Caco-2 (cell line): Measurements from ENCODE around the gene HTR4. TPM values are rescaled to one million over a fixed set of nuclear protein-coding genes. Genes with fewer than 3 reads are reported as not detected.

Source experiments
- BruUV-seq: library from RNA; stranded (reverse); fragments of 400-500 nt; replicated peaks from 2 replicates; lab custom pipeline; 2021; lab: Mats Ljungman, UMichigan
- CTCF ChIA-PET: fragments of 300-600 bp; sonication (Branson Sonifier 250); formaldehyde crosslinking; loops from one replicate; lab custom pipeline; 2022; ENCODE audit warnings: antibody characterized with exemption; lab: Charles Lee
- POLR2A ChIA-PET: fragments of 300-600 bp; sonication (Branson Sonifier 250); formaldehyde crosslinking; loops from one replicate; lab custom pipeline; 2022; ENCODE audit warnings: antibody characterized with exemption; lab: Charles Lee
- DNase-seq, 2 experiments: peaks; one replicate each; pipeline versions ENCODE4 v3.0.0 to v3.0.0-alpha.2; 2020 to 2022
- H3K27me3 ChIP-seq: replicated peaks from 2 replicates; pipeline ENCODE4 v1.6.0; 2011; ENCODE audit warnings: low read length; ENCODE audit not compliant: control insufficient read depth, insufficient read depth
- H3K36me3 ChIP-seq: 2 replicates; pipeline ENCODE4 v1.5.1; 2011; ENCODE audit warnings: low read length; ENCODE audit not compliant: control insufficient read depth, insufficient read depth
- H3K4me1 ChIP-seq: fragments of 250-450 bp; sonication (Bioruptor Pico); 2 replicates; pipeline ENCODE4 v1.5.1; 2020; ENCODE audit warnings: mild to moderate bottlenecking
- H3K4me3 ChIP-seq: 2 replicates; pipeline ENCODE4 v1.5.1; 2011; ENCODE audit warnings: low read depth, mild to moderate bottlenecking, control low read depth, low read length
- H3K9me3 ChIP-seq: fragments of 250-450 bp; sonication (Bioruptor Pico); 2 replicates; pipeline ENCODE4 v1.5.1; 2020; ENCODE audit warnings: mild to moderate bottlenecking, moderate library complexity
- H3K27ac Mint-ChIP-seq: one replicate; pipeline ENCODE4 v1.8.0; 2022; ENCODE audit warnings: mixed read lengths; ENCODE audit not compliant: unreplicated experiment
- H3K27me3 Mint-ChIP-seq: one replicate; pipeline ENCODE4 v1.8.0; 2022; ENCODE audit warnings: mixed read lengths; ENCODE audit not compliant: insufficient read depth, unreplicated experiment
- H3K36me3 Mint-ChIP-seq: one replicate; pipeline ENCODE4 v1.8.0; 2022; ENCODE audit warnings: mild to moderate bottlenecking, mixed read lengths; ENCODE audit not compliant: insufficient read depth, unreplicated experiment
- H3K4me1 Mint-ChIP-seq: one replicate; pipeline ENCODE4 v1.8.0; 2022; ENCODE audit warnings: low read depth, mixed read lengths; ENCODE audit not compliant: unreplicated experiment
- H3K4me3 Mint-ChIP-seq: one replicate; pipeline ENCODE4 v1.8.0; 2022; ENCODE audit warnings: mild to moderate bottlenecking, moderate library complexity, mixed read lengths; ENCODE audit not compliant: unreplicated experiment
- H3K9me3 Mint-ChIP-seq: one replicate; pipeline ENCODE4 v1.8.0; 2022; ENCODE audit warnings: mixed read lengths; ENCODE audit not compliant: unreplicated experiment
- intact Hi-C: fragments of 100-400 bp; cut with micrococcal nuclease; formaldehyde crosslinking; loops from one replicate; pipeline ENCODE4 v1.10.0; 2022; ENCODE audit not compliant: unreplicated experiment
- total RNA-seq: library from RNA; stranded (reverse); gene quantifications from 2 replicates; pipeline ENCODE4 v1.2.3, GENCODE V29; 2022
- TF ChIP-seq, protein P1 (sequence below), 2 experiments: fragments of 200-600 bp in 1 of 2; IDR thresholded peaks; 1 replicate in 1 of 2; 2 replicates in 1 of 2; pipeline versions ENCODE4 v1.5.1 to v1.8.0; 2011 to 2022; ENCODE audit warnings: antibody characterized with exemption in 1 of 2, control low read depth in 1 of 2, inconsistent platforms in 1 of 2, low read depth in 1 of 2, low read length in 1 of 2, mild to moderate bottlenecking in 1 of 2, moderate library complexity in 1 of 2; ENCODE audit not compliant: insufficient read depth in 1 of 2, severe bottlenecking in 1 of 2, unreplicated experiment in 1 of 2

Gene HTR4
- total RNA-seq, 1 experiment from 2014 or later: not detected

DNA sequence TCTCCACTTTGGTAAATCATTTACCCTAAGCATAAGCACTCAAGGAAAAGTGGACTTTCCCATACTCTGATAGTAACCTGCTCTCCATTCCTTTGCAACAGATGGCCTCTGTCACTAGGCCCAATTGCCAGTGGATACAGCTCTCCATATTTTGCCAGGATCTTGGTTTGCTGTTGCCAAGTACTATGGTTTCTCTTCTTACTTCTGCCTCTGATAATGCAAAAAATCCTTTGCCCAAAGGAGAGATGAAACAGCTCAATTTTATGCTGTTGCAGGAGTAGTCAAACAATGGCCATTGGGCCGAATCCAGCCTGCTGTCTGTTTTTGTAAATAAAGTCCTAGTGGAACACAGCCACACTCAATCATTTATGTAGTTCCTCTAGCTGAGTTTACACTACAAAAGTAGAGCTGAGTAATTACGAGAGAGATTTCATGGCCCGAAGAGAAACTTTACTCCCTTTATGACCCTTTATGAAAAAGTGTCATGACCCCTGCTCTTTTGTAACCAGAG, 92.5 kb downstream of the HTR4 start:
- no peak for DNase-seq
- Mint-ChIP-seq H3K36me3 (no peaks in the 10 kb centered on the region), H3K4me3 (no peak overlapping the region)

DNA sequence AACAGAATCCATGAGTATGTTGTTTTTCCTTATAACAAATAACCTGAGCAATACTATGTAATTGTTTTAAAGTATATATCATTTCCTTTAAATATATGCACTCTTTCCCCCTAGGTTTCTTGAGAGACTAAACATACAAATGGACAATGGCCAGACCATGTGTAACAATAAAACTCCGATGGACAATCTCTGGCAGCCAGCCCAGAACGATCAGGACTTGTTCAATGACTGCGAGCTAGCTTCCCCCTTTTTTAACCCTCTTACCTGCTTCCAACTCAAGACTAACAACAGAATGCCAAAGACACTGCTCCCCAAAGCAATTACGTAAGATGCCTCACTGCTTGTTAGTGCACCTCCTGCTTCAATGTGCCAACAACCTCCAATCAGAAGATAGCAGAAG, 94.9 kb downstream of the HTR4 start:
- H3K4me1 ChIP-seq: no peaks in the 10 kb centered on the region; the same call in 1 of the 2 replicates
- BruUV-seq: no TSS peak
- CTCF ChIA-PET: no interaction called here
- H3K9me3 ChIP-seq: no peaks in the 10 kb centered on the region
- TF ChIP-seq, protein P1, sequence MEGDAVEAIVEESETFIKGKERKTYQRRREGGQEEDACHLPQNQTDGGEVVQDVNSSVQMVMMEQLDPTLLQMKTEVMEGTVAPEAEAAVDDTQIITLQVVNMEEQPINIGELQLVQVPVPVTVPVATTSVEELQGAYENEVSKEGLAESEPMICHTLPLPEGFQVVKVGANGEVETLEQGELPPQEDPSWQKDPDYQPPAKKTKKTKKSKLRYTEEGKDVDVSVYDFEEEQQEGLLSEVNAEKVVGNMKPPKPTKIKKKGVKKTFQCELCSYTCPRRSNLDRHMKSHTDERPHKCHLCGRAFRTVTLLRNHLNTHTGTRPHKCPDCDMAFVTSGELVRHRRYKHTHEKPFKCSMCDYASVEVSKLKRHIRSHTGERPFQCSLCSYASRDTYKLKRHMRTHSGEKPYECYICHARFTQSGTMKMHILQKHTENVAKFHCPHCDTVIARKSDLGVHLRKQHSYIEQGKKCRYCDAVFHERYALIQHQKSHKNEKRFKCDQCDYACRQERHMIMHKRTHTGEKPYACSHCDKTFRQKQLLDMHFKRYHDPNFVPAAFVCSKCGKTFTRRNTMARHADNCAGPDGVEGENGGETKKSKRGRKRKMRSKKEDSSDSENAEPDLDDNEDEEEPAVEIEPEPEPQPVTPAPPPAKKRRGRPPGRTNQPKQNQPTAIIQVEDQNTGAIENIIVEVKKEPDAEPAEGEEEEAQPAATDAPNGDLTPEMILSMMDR (IDR thresholded peaks at IDR 0.05; ENCODE audit: insufficient read depth in 1 of 2, low read depth in 1 of 2, low read length in 1 of 2, severe bottlenecking in 1 of 2, unreplicated experiment in 1 of 2): no peak
- Mint-ChIP-seq H3K4me1 (no peaks in the 10 kb centered on the region), H3K27ac (no peak overlapping the region), H3K36me3 (no peaks in the 10 kb centered on the region), H3K27me3 (peaks cover 4% of the 10 kb centered on the region), H3K4me3 (no peak overlapping the region), H3K9me3 (no peaks in the 10 kb centered on the region)
- no peak for DNase-seq
- no peaks in the 10 kb centered on the region for H3K36me3 ChIP-seq
- no peak overlapping the region for H3K4me3 ChIP-seq
- POLR2A ChIA-PET: no interaction called here
- no peaks in the 10 kb centered on the region for H3K27me3 ChIP-seq
- intact Hi-C loops: no loop called here

More for the DNA sequence above, 92.5 kb downstream of the HTR4 start:
- Histone ChIP-seq H3K36me3 (no peaks in the 10 kb centered on the region), H3K4me3 (no peak overlapping the region), H3K27me3 (no peaks in the 10 kb centered on the region), H3K4me1 (no peaks in the 10 kb centered on the region; the same call in 1 of the 2 replicates), H3K9me3 (no peaks in the 10 kb centered on the region)
- H3K9me3 Mint-ChIP-seq: no peaks in the 10 kb centered on the region
- POLR2A ChIA-PET: no interaction called here
- CTCF ChIA-PET: no interaction called here
- no peak overlapping the region for H3K27ac Mint-ChIP-seq
- H3K27me3 Mint-ChIP-seq: peaks cover 8% of the 10 kb centered on the region
- TF ChIP-seq, protein P1 (IDR thresholded peaks at IDR 0.05; ENCODE audit: insufficient read depth in 1 of 2, low read depth in 1 of 2, low read length in 1 of 2, severe bottlenecking in 1 of 2, unreplicated experiment in 1 of 2): no peak
- intact Hi-C loops: no loop called here
- BruUV-seq: no TSS peak
- no peaks in the 10 kb centered on the region for H3K4me1 Mint-ChIP-seq

DNA sequence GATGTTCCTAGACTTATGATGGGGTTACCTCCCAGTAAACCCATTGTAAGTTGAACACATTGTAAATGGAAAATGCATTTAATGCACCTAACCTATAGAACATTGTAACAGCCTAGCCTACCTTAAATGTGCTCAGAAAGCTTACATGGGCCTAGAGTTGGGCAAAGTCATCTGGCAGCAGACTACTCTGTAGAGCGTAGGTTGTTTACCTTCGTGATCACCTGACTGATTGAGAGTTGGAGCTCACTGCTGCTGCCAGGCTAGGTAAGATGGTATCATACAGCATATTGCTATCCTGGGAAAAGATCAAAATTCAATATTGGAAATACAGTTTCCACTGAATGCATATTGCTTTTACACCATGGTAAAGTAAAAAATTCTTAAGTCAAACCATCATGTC, 95.4 kb downstream of the HTR4 start:
- no TSS peak for BruUV-seq
- ChIA-PET POLR2A (no interaction called here), CTCF (no interaction called here)
- Histone ChIP-seq H3K36me3 (no peaks in the 10 kb centered on the region), H3K4me3 (no peak overlapping the region), H3K4me1 (no peaks in the 10 kb centered on the region; the same call in 1 of the 2 replicates), H3K27me3 (no peaks in the 10 kb centered on the region), H3K9me3 (no peaks in the 10 kb centered on the region)
- Mint-ChIP-seq H3K4me3 (no peak overlapping the region), H3K36me3 (no peaks in the 10 kb centered on the region), H3K9me3 (no peaks in the 10 kb centered on the region), H3K4me1 (no peaks in the 10 kb centered on the region), H3K27ac (no peak overlapping the region), H3K27me3 (peaks cover 4% of the 10 kb centered on the region)
- DNase-seq: no peak
- intact Hi-C loops: no loop called here
- TF ChIP-seq, protein P1 (IDR thresholded peaks at IDR 0.05; ENCODE audit: insufficient read depth in 1 of 2, low read depth in 1 of 2, low read length in 1 of 2, severe bottlenecking in 1 of 2, unreplicated experiment in 1 of 2): no peak
